PC-9 (cell line): ENCODE results near the gene AQP3. TPM values are rescaled to one million over a fixed set of nuclear protein-coding genes. Genes with fewer than 3 reads are reported as not detected.

Source experiments
- BruUV-seq: library from RNA; stranded (reverse); fragments of 400-500 nt; replicated peaks from 2 replicates; lab custom pipeline; 2021; lab: Mats Ljungman, UMichigan
- CTCF ChIA-PET: fragments of 300-600 bp; sonication (Branson Sonifier 250); formaldehyde crosslinking; loops from one replicate; lab custom pipeline; 2022; ENCODE audit warnings: antibody characterized with exemption; lab: Charles Lee
- POLR2A ChIA-PET: fragments of 300-600 bp; sonication (Branson Sonifier 250); formaldehyde crosslinking; loops from one replicate; lab custom pipeline; 2022; ENCODE audit warnings: antibody characterized with exemption; ENCODE audit not compliant: unreplicated experiment; lab: Charles Lee
- DNase-seq, 2 experiments: peaks; one replicate each; pipeline versions ENCODE4 v3.0.0 to v3.0.0-alpha.2; 2015 to 2022; ENCODE audit warnings: mixed read lengths in 1 of 2
- H2AFZ ChIP-seq: fragments of 200-600 bp; sonication (generic); 2 replicates; pipeline ENCODE4 v1.8.1; 2017; ENCODE audit warnings: antibody characterized with exemption
- H3F3A ChIP-seq: fragments of 200-600 bp; sonication (generic); 2 replicates; pipeline ENCODE4 v1.8.1; 2017; ENCODE audit warnings: antibody characterized with exemption, mild to moderate bottlenecking, low read depth; ENCODE audit not compliant: insufficient read depth
- H3K27ac ChIP-seq: fragments of 200-600 bp; sonication (generic); 2 replicates; pipeline ENCODE4 v1.6.1; 2016; ENCODE audit warnings: mixed run types
- H3K27me3 ChIP-seq: fragments of 200-600 bp; sonication (generic); 2 replicates; pipeline ENCODE4 v1.6.1; 2016; ENCODE audit warnings: low read depth, mixed run types; ENCODE audit not compliant: insufficient read depth
- H3K36me3 ChIP-seq: fragments of 200-600 bp; sonication (generic); 2 replicates; pipeline ENCODE4 v1.6.1; 2016; ENCODE audit warnings: low read depth, mixed run types
- H3K4me1 ChIP-seq: fragments of 200-600 bp; sonication (generic); replicated peaks from 2 replicates; pipeline ENCODE4 v1.6.1; 2016; ENCODE audit warnings: mixed run types; ENCODE audit not compliant: insufficient read depth
- H3K4me2 ChIP-seq: fragments of 200-600 bp; sonication (generic); 2 replicates; pipeline ENCODE4 v1.6.1; 2017; ENCODE audit warnings: mixed run types
- H3K4me3 ChIP-seq: fragments of 200-600 bp; sonication (generic); 2 replicates; pipeline ENCODE4 v1.6.1; 2016; ENCODE audit warnings: mixed run types
- H3K79me2 ChIP-seq: fragments of 200-600 bp; sonication (generic); 2 replicates; pipeline ENCODE4 v1.6.1; 2017; ENCODE audit warnings: low read depth, mixed run types
- H3K9me2 ChIP-seq: fragments of 200-600 bp; sonication (generic); 2 replicates; pipeline ENCODE4 v1.8.1; 2017; ENCODE audit warnings: mild to moderate bottlenecking; ENCODE audit not compliant: insufficient read depth
- H3K9me3 ChIP-seq: fragments of 200-600 bp; sonication (generic); 2 replicates; pipeline ENCODE4 v1.8.1; 2016; ENCODE audit warnings: low read depth; ENCODE audit not compliant: insufficient read depth
- H4K20me1 ChIP-seq: fragments of 200-600 bp; sonication (generic); 2 replicates; pipeline ENCODE4 v1.8.1; 2017; ENCODE audit not compliant: insufficient read depth
- CTCF ChIP-seq: fragments of 200-600 bp; sonication (generic); conservative IDR thresholded peaks from 2 replicates; pipeline ENCODE4 v1.6.1; 2017; ENCODE audit warnings: mixed run types, antibody characterized with exemption, mild to moderate bottlenecking, moderate library complexity
- EZH2 ChIP-seq: fragments of 200-600 bp; sonication (generic); IDR thresholded peaks from 2 replicates; pipeline ENCODE4 v1.8.0; 2017; ENCODE audit warnings: antibody characterized with exemption, low read depth
- intact Hi-C: fragments of 100-400 bp; cut with micrococcal nuclease; formaldehyde crosslinking; loops from one replicate; pipeline ENCODE4 v1.10.0; 2022; ENCODE audit not compliant: unreplicated experiment
- total RNA-seq: library from RNA; stranded (reverse); gene quantifications from 2 replicates; pipeline ENCODE4 v1.2.3, GENCODE V29; 2021

The AQP3 gene
- total RNA-seq, 1 experiment from 2014 or later = 9.9 TPM

DNA sequence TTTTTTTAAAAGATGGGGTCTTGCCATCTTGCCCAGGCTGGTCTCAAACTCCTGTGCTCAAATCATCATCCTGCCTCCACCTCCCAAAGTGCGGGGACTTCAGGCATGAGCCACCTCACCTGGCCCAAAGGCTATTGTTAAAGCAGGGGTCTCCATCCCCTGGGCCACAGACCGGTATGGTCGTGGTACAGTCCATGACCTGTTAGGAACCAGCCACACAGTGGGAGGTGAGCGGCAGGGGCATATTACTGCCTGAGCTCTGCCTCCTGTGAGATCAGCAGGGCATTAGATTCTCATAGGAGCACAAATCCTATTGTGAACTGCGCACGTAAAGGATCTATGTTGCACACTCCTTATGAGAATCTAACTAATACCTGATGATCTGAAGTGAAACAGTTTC is 33.6 kb upstream of the AQP3 start:
- POLR2A ChIA-PET = interaction anchor here (0.6 kb wide), 1 partner anchor 14 kb away, joined by 17 read pairs; no protein-coding TSS in a partner anchor

DNA sequence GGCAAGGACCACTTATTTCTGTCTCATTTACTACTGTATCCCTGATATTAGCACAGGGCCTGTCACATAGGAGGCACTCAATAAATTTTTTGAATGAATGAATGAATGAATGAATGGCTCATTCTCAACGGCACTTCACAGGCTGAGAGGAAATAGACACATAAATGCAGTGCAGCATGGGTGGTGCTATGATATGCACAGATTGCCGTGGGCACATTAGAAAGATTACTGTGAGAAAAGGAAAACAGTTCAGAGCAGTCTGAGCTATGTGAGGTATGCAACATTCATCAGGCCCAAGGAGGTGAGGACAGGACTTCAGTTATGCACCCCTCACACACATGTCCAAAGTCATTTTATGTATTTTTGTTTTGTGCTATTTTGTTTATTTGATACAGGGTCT is 32.7 kb upstream of the AQP3 start:
- TF ChIP-seq CTCF = no peak
- no peak for TF ChIP-seq EZH2
- Histone ChIP-seq H4K20me1 (no peaks in the 10 kb centered on the region), H3K27me3 (no peaks in the 10 kb centered on the region), H3K9me2 (no peaks in the 10 kb centered on the region), H3K4me3 (no peak overlapping the region), H3K4me1 (no peaks in the 10 kb centered on the region), H3K27ac (no peak overlapping the region), H3K4me2 (no peak overlapping the region), H3K36me3 (no peaks in the 10 kb centered on the region), H3K9me3 (no peaks in the 10 kb centered on the region), H3K79me2 (no peaks in the 10 kb centered on the region), H2AFZ (no peak overlapping the region), H3F3A (no peaks in the 10 kb centered on the region)
- intact Hi-C loops = no loop called here
- ChIA-PET POLR2A (interaction anchor here (0.6 kb wide), 1 partner anchor 14 kb away, joined by 17 read pairs; no protein-coding TSS in a partner anchor), CTCF (no interaction called here)
- BruUV-seq = no TSS peak
- DNase-seq = no peak

More for the DNA sequence above, 33.6 kb upstream of the AQP3 start:
- Histone ChIP-seq H3F3A (no peaks in the 10 kb centered on the region), H4K20me1 (no peaks in the 10 kb centered on the region), H3K9me3 (no peaks in the 10 kb centered on the region), H3K4me1 (no peaks in the 10 kb centered on the region), H3K27ac (no peak overlapping the region), H3K9me2 (no peaks in the 10 kb centered on the region), H3K4me2 (no peak overlapping the region), H3K79me2 (no peaks in the 10 kb centered on the region), H3K4me3 (no peak overlapping the region), H2AFZ (no peak overlapping the region), H3K36me3 (no peaks in the 10 kb centered on the region), H3K27me3 (no peaks in the 10 kb centered on the region)
- no peak for DNase-seq
- TF ChIP-seq CTCF = no peak
- no peak for TF ChIP-seq EZH2
- no TSS peak for BruUV-seq
- CTCF ChIA-PET = no interaction called here
- intact Hi-C loops = no loop called here

- no peak overlapping the region for H3K4me3 ChIP-seq
- DNase-seq = no peak
- POLR2A ChIA-PET = no interaction called here
- peaks cover 22% of the 10 kb centered on the region for H3K79me2 ChIP-seq
- CTCF ChIA-PET = no interaction called here
- TF ChIP-seq CTCF = no peak
- TF ChIP-seq EZH2 = no peak
- no peak overlapping the region for H3K27ac ChIP-seq
- no peaks in the 10 kb centered on the region for H3K36me3 ChIP-seq
- no peak overlapping the region for H3K4me2 ChIP-seq
- H3K27me3 ChIP-seq = no peaks in the 10 kb centered on the region
- H2AFZ ChIP-seq = no peak overlapping the region
- H3F3A ChIP-seq = no peaks in the 10 kb centered on the region
- intact Hi-C loops = loop anchor here (10.0 kb wide), 1 partner anchor 248 kb away; no protein-coding TSS in a partner anchor
- H3K9me3 ChIP-seq = no peaks in the 10 kb centered on the region
- H3K4me1 ChIP-seq = 0 out of 2 replicates have a peak, but pooled peaks cover 10% of the 10 kb centered on the region
- no TSS peak for BruUV-seq
- no peaks in the 10 kb centered on the region for H3K9me2 ChIP-seq
- H4K20me1 ChIP-seq = no peaks in the 10 kb centered on the region
Observed at GRCh38 chr9:33476503-33476902, 29.1 kb upstream of the AQP3 start.
